ENCODE measurements around the gene CC2D1A.

The CC2D1A gene

GRCh38 chr19:13899912-13900584 lies 6.0 kb upstream of the CC2D1A start:
- Histone ChIP-seq H3F3A (ENCODE audit: insufficient read depth, low read length) (no peaks in the 10 kb centered on the region), H4K20me1 (ENCODE audit: insufficient read depth, low read length) (no peaks in the 10 kb centered on the region), H3K4me1 (ENCODE audit: low read length) (no peaks in the 10 kb centered on the region), H3K4me2 (ENCODE audit: low read depth, low read length) (no peak overlapping the region), H3K79me2 (ENCODE audit: low read length) (no peaks in the 10 kb centered on the region), H3K27ac (ENCODE audit: low read length) (no peak overlapping the region), H3K27me3 (replicated peaks; ENCODE audit: insufficient read depth, low read length) (no peaks in the 10 kb centered on the region), H3K9me3 (replicated peaks; ENCODE audit: insufficient read depth, low read length) (no peaks in the 10 kb centered on the region), H2AFZ (ENCODE audit: low read length) (no peak overlapping the region), H3K4me3 (ENCODE audit: low read length) (no peak overlapping the region), H3K9me2 (replicated peaks; ENCODE audit: insufficient read depth, low read length) (no peaks in the 10 kb centered on the region), H3K9ac (ENCODE audit: low read length) (no peak overlapping the region), H3K36me3 (replicated peaks; ENCODE audit: insufficient read depth, low read length) (no peaks in the 10 kb centered on the region)
- DNase-seq, result no peak
- no peak for TF ChIP-seq EZH2phosphoT487 (IDR thresholded peaks at IDR 0.05; ENCODE audit: low read length)
- TF ChIP-seq CTCF (IDR thresholded peaks at IDR 0.05; ENCODE audit: low read length), result no peak
- TF ChIP-seq EZH2 (optimal IDR thresholded peaks at IDR 0.05; ENCODE audit: low read depth, low read length), result no peak

DNA sequence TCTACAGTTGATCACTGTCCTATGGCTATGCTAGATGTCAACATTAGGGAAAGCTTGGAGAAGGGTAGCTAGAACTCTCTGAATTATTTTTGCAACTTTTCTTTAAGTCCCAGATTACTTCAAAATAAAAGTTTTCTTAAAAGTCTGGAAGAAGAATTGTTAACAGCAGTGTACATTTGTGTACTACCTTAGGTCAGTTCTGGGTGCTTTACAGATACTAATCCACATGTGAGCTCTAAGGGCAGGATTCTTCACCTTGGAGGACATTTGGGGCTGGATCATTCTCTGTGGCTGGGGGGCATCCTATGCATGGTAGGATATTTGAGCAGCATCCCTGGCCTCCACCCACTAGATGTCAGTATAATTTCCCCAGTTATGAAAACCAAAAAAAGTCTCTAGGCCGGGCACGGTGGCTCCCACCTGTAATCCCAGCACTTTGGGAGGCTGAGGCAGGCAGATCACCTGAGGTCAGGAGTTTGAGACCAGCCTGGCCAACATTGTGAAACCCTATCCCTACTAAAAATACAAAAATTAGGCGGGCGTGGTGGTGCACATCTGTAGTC lies 2.9 kb upstream of the CC2D1A start:
- Histone ChIP-seq H3K36me3 (replicated peaks; ENCODE audit: insufficient read depth, low read length) (no peaks in the 10 kb centered on the region), H4K20me1 (ENCODE audit: insufficient read depth, low read length) (no peaks in the 10 kb centered on the region), H3K9ac (ENCODE audit: low read length) (no peak overlapping the region), H3K27me3 (replicated peaks; ENCODE audit: insufficient read depth, low read length) (no peaks in the 10 kb centered on the region), H3K9me3 (replicated peaks; ENCODE audit: insufficient read depth, low read length) (no peaks in the 10 kb centered on the region), H3K27ac (ENCODE audit: low read length) (no peak overlapping the region), H2AFZ (ENCODE audit: low read length) (no peak overlapping the region), H3K9me2 (replicated peaks; ENCODE audit: insufficient read depth, low read length) (no peaks in the 10 kb centered on the region), H3K79me2 (ENCODE audit: low read length) (peaks cover 8% of the 10 kb centered on the region; the same call in 1 of the 2 replicates), H3K4me2 (ENCODE audit: low read depth, low read length) (no peak overlapping the region), H3K4me1 (ENCODE audit: low read length) (peaks cover 4% of the 10 kb centered on the region; the same call in 1 of the 2 replicates), H3F3A (ENCODE audit: insufficient read depth, low read length) (0 out of 2 replicates have a peak, but pooled peaks cover 3% of the 10 kb centered on the region), H3K4me3 (ENCODE audit: low read length) (no peak overlapping the region)
- peak; percentile 26 for DNase-seq
- TF ChIP-seq CTCF (IDR thresholded peaks at IDR 0.05; ENCODE audit: low read length) (peak; percentile 49), EZH2 (optimal IDR thresholded peaks at IDR 0.05; ENCODE audit: low read depth, low read length) (no peak)

DNA sequence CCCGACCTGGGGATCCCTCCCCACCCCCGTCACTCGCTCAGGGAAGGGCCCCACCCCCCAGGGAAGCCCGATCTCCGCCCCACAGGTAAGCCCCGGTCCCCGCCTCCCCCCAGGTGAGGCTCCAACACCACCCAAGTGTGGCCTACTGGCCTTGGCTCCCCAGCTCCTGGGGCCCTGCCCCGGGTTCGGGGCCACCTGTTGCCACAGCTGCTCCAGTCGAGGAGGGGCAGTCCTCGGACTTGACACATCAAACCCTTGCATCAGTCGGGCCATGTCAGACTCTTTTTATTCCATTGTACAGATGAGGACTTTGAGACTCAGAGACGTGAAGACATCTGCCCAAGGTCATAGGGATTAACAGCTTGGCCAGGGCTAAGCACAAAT lies 512 bp downstream of the CC2D1A start:
- Histone ChIP-seq H3K9ac (ENCODE audit: low read length) (peak overlapping the region; percentile 78), H2AFZ (ENCODE audit: low read length) (peak overlapping the region; percentile 60), H3K79me2 (ENCODE audit: low read length) (peaks cover 8% of the 10 kb centered on the region; the same call in 1 of the 2 replicates), H3K9me2 (replicated peaks; ENCODE audit: insufficient read depth, low read length) (no peaks in the 10 kb centered on the region), H3K36me3 (replicated peaks; ENCODE audit: insufficient read depth, low read length) (no peaks in the 10 kb centered on the region), H3K27ac (ENCODE audit: low read length) (peak overlapping the region; percentile 30; the same call in 1 of the 2 replicates), H3K4me1 (ENCODE audit: low read length) (peaks cover 4% of the 10 kb centered on the region; the same call in 1 of the 2 replicates), H3K4me2 (ENCODE audit: low read depth, low read length) (peak overlapping the region; percentile 92), H3K9me3 (replicated peaks; ENCODE audit: insufficient read depth, low read length) (no peaks in the 10 kb centered on the region), H3F3A (ENCODE audit: insufficient read depth, low read length) (0 out of 2 replicates have a peak, but pooled peaks cover 3% of the 10 kb centered on the region), H3K27me3 (replicated peaks; ENCODE audit: insufficient read depth, low read length) (no peaks in the 10 kb centered on the region), H4K20me1 (ENCODE audit: insufficient read depth, low read length) (no peaks in the 10 kb centered on the region), H3K4me3 (ENCODE audit: low read length) (peak overlapping the region; percentile 86)
- TF ChIP-seq CTCF (IDR thresholded peaks at IDR 0.05; ENCODE audit: low read length), result no peak
- no peak for TF ChIP-seq EZH2phosphoT487 (IDR thresholded peaks at IDR 0.05; ENCODE audit: low read length)
- TF ChIP-seq EZH2 (optimal IDR thresholded peaks at IDR 0.05; ENCODE audit: low read depth, low read length), result no peak
- peak; percentile 33 for DNase-seq

All from MM.1S (cell line).